Right atrium auricular region (tissue), 2 donors: ENCODE measurements around the gene SATB2. TPM values are rescaled to one million over a fixed set of nuclear protein-coding genes. Genes with fewer than 3 reads are reported as not detected.

Source experiments
- DNase-seq: peaks from one replicate; pipeline ENCODE4 v3.0.0-alpha.2; 2019; ENCODE audit warnings: low spot score
- H3K27ac ChIP-seq, 2 donors: fragments of 200-600 bp; sonication (generic); 1 replicate in 1 of 2; 2 replicates in 1 of 2; pipeline ENCODE4 v1.5.1; 2016 to 2019
- H3K27me3 ChIP-seq, 2 donors: fragments of 200-600 bp; sonication (generic); one replicate each; pipeline versions ENCODE4 v1.5.1 to v1.6.0; 2017 to 2019
- H3K36me3 ChIP-seq: fragments of 200-600 bp; sonication (generic); one replicate; pipeline ENCODE4 v1.5.1; 2016
- H3K4me1 ChIP-seq, 2 donors: fragments of 200-600 bp; sonication (generic); one replicate each; pipeline versions ENCODE4 v1.5.1 to v1.6.0; 2017 to 2019
- H3K4me3 ChIP-seq, 2 donors: fragments of 200-600 bp; sonication (generic); 1 replicate in 1 of 2; 2 replicates in 1 of 2; pipeline ENCODE4 v1.5.1; 2017 to 2019; ENCODE audit warnings: mild to moderate bottlenecking in 1 of 2, moderate library complexity in 1 of 2
- H3K9me3 ChIP-seq, 2 donors: fragments of 200-600 bp; sonication (generic); one replicate each; pipeline ENCODE4 v1.5.1; 2019
- total RNA-seq, 2 donors: library from RNA; depleted of rRNA; stranded (reverse); fragments of >200 nt; gene quantifications; one replicate each; pipeline ENCODE4 v1.1.0, GENCODE V29; 2016
- TF ChIP-seq, protein P1 (sequence below), 2 donors: fragments of 200-600 bp; sonication (generic); IDR thresholded peaks; one replicate each; pipeline ENCODE4 v1.5.1; 2019; ENCODE audit warnings: antibody characterized with exemption in 2 of 2

Gene SATB2
- total RNA-seq, 2 donors from 2014 or later: 1.0 to 1.2 TPM

DNA sequence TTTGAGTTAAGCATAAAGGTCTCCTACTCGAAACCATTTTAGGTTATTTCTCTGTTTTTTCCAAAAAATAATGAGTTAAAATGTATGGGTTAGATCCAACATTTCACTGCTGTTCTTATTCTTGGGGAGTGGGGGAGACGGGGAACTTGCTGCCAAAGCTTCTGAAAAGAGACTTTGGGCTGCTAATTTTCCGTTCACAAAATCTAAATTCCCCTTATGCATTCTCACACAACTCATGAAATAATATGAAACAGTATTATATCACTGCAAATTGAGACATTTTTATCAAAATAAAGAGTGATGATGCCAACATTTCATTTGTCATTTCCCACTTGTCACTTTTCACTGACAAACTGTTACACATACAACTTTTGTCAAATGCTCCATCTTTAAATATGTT lies 7.8 kb downstream of the SATB2 start:
- Histone ChIP-seq H3K27ac (no peak overlapping the region), H3K9me3 (no peaks in the 10 kb centered on the region), H3K4me1 (no peaks in the 10 kb centered on the region), H3K36me3 (no peaks in the 10 kb centered on the region), H3K27me3 (peaks cover 1 to 4% of the 10 kb centered on the region in 2 donors), H3K4me3 (no peak overlapping the region)
- TF ChIP-seq, protein P1, sequence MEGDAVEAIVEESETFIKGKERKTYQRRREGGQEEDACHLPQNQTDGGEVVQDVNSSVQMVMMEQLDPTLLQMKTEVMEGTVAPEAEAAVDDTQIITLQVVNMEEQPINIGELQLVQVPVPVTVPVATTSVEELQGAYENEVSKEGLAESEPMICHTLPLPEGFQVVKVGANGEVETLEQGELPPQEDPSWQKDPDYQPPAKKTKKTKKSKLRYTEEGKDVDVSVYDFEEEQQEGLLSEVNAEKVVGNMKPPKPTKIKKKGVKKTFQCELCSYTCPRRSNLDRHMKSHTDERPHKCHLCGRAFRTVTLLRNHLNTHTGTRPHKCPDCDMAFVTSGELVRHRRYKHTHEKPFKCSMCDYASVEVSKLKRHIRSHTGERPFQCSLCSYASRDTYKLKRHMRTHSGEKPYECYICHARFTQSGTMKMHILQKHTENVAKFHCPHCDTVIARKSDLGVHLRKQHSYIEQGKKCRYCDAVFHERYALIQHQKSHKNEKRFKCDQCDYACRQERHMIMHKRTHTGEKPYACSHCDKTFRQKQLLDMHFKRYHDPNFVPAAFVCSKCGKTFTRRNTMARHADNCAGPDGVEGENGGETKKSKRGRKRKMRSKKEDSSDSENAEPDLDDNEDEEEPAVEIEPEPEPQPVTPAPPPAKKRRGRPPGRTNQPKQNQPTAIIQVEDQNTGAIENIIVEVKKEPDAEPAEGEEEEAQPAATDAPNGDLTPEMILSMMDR (IDR thresholded peaks at IDR 0.05): no peak
- DNase-seq: no peak

DNA sequence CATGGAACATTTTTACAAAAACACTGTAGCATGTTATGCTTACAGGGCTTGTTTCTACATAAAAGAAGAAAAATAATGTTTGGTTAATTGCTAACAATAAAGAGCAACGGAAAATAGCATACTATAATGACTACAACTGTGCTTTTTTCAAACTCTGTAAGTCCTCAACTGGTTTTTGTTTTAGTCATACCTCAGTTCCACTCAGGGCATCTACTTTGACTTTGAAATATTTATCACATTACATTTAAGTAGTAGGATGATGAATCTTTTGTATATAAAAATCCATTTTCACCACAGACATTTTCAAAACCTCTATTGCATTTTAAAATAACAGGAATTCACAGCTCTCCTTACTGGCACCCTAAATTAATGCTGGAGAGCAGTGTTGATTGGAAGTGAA lies 8.3 kb downstream of the SATB2 start:
- no peak for DNase-seq
- H3K27me3 ChIP-seq: no peaks in the 10 kb centered on the region

DNA sequence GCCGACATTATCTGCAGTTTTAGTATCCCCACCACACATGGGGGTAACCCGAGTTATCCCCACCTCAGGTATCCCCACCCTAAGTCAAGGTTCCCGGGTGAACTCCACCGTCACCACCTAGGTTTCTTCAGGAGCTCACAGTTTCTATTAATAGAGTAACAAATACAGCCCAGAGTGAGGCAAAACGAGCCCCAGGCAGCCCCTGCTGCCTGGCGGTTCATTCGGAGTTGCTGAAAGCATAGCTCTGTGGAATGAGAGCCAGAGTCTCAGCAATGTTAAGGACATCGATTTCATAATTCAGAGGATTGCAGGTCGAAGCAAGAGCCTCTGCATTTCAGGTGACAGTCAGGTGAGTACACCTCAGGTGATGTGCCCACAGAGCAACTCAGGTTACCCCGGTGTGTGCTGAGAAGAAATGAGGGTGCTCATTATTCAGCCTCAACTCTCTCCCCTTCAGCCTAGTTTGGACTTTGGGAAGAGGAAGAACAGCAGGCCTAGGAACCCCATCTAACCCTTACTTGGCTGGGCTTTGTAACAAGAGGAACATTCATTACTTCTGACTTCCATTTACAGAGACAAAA lies 10.7 kb downstream of the SATB2 start:
- Histone ChIP-seq H3K9me3 (no peaks in the 10 kb centered on the region), H3K4me3 (no peak overlapping the region), H3K36me3 (no peaks in the 10 kb centered on the region), H3K4me1 (no peaks in the 10 kb centered on the region), H3K27ac (no peak overlapping the region), H3K27me3 (no peaks in the 10 kb centered on the region)
- DNase-seq: peak; percentile 49
- TF ChIP-seq, protein P1 (IDR thresholded peaks at IDR 0.05): no peak

More for the DNA sequence above, 8.3 kb downstream of the SATB2 start:
- Histone ChIP-seq H3K36me3 (no peaks in the 10 kb centered on the region), H3K4me3 (no peak overlapping the region), H3K9me3 (no peaks in the 10 kb centered on the region), H3K4me1 (no peaks in the 10 kb centered on the region), H3K27ac (no peak overlapping the region)
- TF ChIP-seq, protein P1 (IDR thresholded peaks at IDR 0.05): no peak

DNA sequence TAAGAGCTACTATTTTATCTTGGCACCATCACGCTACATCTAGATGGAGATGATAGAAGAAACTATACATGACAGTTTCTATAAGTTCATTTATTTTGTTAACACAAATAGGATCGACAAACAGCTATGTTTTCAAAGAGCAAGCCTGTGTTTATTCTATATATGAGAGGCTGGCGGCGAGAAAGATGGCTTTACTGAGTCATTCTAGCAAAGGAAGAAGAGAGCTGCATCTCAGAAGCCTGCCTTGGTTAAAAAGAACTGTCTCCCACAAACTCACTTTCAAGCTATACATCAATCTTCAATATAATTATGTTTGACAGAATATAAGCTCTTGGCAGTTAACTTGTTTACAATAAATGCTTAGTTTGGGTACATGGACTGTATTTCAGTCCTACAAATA lies 13.0 kb downstream of the SATB2 start:
- H3K27ac ChIP-seq: no peak overlapping the region
- H3K4me3 ChIP-seq: no peak overlapping the region
- H3K36me3 ChIP-seq: no peaks in the 10 kb centered on the region
- no peaks in the 10 kb centered on the region for H3K9me3 ChIP-seq
- DNase-seq: no peak
- H3K27me3 ChIP-seq: no peaks in the 10 kb centered on the region
- no peaks in the 10 kb centered on the region for H3K4me1 ChIP-seq
- TF ChIP-seq, protein P1 (IDR thresholded peaks at IDR 0.05): no peak

DNA sequence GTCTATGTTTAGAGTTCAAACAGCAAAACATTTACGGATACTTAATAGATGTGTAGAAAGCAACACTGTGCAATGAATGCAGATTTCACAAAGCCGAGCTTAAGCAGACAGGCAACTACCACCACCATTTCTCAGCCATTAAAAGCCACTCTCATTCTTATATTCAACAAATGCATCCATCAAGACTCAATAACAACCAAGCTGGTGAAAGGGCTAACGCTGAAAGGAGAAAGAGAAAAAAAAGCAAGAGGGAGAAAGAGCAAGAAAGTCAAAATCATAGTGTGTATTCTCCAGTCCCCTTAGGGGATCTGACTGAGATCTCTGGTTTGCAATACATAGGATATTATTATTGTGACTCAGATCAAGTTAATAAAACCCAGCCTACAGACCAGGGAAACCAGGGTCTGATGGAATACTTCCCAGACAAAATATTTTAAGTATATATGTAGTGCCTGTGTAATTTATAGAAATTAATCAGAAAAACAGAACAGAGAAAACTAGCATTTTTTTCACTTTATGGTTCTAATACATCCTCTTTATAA lies 14.1 kb downstream of the SATB2 start:
- no peak overlapping the region for H3K27ac ChIP-seq
- no peak overlapping the region for H3K4me3 ChIP-seq
- no peaks in the 10 kb centered on the region for H3K4me1 ChIP-seq
- no peaks in the 10 kb centered on the region for H3K36me3 ChIP-seq
- no peaks in the 10 kb centered on the region for H3K9me3 ChIP-seq
- H3K27me3 ChIP-seq: no peaks in the 10 kb centered on the region
- TF ChIP-seq, protein P1 (IDR thresholded peaks at IDR 0.05): no peak
- DNase-seq: no peak

DNA sequence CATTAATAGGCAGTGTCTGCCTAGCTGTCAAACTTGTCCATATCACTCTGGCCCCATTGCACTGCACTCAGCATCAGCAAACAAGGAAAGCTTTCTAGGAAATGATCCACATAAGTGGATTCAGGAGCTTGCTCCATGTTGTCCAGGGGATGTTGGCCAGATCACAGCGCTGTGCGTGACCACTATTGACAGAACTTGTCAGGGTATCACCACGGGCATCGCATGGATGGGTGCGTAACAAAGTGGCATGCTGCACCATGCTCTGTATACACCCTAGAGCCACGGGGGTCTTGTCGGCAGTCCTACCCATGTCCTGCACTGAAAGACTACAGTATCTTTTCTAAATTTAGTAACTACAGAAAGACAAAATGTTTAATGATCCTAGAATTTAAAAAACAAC lies 15.6 kb downstream of the SATB2 start:
- H3K36me3 ChIP-seq: no peaks in the 10 kb centered on the region
- H3K4me1 ChIP-seq: no peaks in the 10 kb centered on the region
- no peak overlapping the region for H3K27ac ChIP-seq
- H3K4me3 ChIP-seq: no peak overlapping the region
- TF ChIP-seq, protein P1 (IDR thresholded peaks at IDR 0.05): no peak
- DNase-seq: no peak
- no peaks in the 10 kb centered on the region for H3K27me3 ChIP-seq
- no peaks in the 10 kb centered on the region for H3K9me3 ChIP-seq
